NT2/D1 (cell line): ENCODE measurements around the gene AQR.

ENCODE experiments used
- SUZ12 ChIP-seq: IDR thresholded peaks from 2 replicates; pipeline ENCODE4 v1.6.1; 2011; ENCODE audit not compliant: insufficient read length, insufficient read depth; ENCODE audit errors: extremely low read depth
- YY1 ChIP-seq: IDR thresholded peaks from 2 replicates; pipeline ENCODE4 v1.6.1; 2011; ENCODE audit not compliant: insufficient read length, insufficient read depth
- ZNF274 ChIP-seq: IDR thresholded peaks from 2 replicates; pipeline ENCODE4 v1.6.1; 2011; ENCODE audit warnings: mild to moderate bottlenecking, low read depth, low read length

DNA sequence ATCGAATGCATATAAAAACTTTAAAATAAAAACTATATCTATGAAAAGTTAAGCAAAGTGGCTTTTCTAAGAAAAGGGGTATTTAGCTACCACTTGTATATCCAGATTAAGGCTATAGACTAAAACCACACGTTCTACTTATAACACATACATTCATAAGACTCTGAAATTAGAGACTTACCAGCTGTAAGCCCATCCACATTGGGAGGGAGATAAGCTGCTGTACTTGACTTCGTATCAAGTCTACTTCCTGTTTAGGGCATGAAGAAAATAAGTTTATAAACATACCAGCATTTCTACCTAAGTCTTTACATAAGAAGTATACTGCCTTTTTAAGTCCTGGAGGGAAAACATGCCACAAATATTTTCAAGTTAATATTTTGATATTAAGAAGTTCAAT, 27.7 kb downstream of the AQR start:
- TF ChIP-seq YY1 (no peak), ZNF274 (no peak), SUZ12 (no peak)
